ENCODE measurements around the gene PLAAT3.
"Not testable (repeated sequence)": the region's sequence is repeated elsewhere in the genome, so short reads cannot be mapped to it uniquely, and the experiment has no call there.

Gene PLAAT3

GRCh38 chr11:63614136-63614671, at the start of gene PLAAT3:
TSS of gene PLAAT3 (minus strand) at chr11:63614433. CDS start at chr11:63614014, 419 bp downstream.
- DNase-seq, result no peak

DNA sequence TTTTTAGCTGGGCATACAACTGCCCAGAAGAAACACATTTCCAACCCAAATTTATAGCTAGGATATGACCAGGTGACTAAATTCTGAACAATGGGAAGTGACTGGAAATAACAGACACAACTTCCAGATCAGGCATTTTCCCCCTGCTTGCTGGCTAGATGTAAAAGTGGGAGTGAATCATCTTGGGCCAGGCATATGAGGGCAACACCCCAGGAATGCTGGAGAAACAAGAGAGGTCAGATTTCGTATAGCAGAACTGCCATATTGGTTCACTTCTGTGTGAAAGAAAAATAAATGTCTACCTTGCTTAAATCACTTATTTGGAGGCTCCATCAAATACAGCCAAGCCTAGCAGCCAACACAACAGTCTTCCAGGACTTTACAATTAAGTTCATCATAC, 49.6 kb upstream of the PLAAT3 start:
- peak; percentile 76 for DNase-seq

DNA sequence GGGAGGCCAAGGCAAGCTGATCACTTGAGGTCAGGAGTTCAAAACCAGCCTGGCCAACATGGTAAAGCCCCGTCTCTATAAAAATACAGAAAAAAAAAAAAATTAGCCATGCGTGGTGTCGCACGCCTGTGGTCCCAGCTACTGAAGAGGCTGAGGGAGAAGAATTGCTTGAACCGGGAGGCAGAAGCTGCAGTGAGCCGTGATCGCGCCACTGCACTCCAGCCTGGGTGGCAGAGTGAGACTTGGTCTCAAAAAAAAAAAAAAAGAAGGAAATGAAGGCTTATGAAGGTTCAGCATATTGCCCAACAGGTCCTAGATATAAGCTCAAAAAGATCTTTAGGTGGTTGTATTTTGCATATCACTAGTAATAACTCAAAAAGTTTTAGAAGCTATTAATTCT, 46.7 kb upstream of the PLAAT3 start:
- no peak for DNase-seq

DNA sequence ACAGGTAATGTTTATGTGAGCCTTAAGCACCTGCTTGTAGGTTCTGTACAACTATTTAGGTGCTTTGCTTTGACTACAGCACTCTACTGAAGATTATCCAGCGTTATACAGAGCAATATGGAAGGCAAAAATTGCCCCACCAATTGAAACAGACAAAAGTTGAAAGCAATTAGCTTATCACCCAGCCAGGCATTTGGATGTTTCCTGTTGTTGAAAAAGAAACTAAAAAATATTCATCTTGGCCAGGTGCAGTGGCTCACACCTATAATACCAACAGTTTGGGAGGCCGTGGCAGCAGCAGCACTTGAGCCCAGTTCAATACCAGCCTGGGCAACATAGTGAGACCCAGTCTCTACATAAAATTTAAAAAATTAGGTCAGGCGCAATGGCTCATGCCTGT, 38.4 kb upstream of the PLAAT3 start:
- DNase-seq, result no peak

DNA sequence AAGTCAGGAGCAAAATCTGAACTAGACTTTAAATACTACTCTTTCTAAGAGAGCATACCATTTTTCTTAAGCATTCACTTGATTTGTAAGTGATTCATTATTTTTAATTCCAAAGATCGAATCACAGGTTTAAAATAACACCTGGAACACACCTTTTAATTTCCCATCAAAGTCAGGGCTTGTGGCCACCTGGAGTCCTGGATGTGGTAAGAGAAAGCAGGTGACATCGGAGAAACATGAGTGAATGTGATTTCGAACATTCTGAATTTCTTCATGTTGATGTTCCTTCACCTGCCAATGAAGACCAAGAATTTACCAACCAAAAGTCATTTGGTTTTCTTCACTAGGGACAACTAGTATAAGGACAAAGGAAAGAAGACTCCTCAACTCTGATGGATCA, 29.0 kb upstream of the PLAAT3 start:
- DNase-seq, result no peak

DNA sequence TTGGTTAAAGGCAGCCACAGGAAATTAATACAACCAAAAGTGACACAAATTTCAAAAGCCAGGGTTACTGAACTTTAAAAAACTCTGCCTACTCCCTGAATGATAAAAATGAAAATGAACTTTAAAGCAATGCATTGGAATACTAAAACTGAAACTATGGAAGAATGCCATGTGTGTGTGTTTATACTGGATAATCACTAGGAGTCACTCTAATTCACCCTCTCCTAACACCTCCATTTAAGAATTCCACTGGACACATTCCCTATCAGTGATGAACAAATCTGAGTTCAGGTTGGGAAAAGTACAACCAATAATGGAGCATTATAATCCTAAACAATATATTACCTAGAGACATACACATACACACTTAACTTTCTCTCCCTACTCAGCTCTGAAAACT, 27.5 kb upstream of the PLAAT3 start:
- peak; percentile 7 for DNase-seq

DNA sequence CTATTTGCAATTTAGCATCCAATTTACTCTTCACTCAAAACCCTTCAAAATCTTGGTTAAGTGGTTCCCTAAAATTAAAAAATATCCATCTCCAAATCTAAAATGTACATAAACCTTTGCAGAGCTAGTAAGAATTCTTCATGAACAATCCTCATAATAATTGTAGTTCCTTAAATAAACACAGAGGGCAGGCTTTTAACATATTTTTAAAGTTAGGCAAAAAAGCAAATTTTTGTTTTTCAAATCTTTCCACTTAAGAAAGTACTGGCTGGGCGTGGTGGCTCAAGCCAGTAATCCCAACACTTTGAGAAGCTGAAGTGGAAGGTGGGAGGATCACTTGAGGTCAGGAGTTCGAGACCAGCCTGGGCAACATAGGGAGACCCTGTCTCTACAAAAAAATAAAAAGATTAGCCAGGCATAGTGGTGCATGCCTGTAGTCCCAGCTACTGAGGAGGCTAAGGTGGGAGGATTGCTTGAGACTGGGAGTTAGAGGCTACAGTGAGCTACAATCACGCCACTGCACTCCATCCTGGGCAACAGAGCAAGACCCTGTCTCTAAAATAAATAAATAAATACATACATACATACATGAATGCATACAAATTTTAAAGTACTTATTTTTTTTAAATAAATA, 25.1 kb upstream of the PLAAT3 start:
- DNase-seq, result peak; percentile 18

DNA sequence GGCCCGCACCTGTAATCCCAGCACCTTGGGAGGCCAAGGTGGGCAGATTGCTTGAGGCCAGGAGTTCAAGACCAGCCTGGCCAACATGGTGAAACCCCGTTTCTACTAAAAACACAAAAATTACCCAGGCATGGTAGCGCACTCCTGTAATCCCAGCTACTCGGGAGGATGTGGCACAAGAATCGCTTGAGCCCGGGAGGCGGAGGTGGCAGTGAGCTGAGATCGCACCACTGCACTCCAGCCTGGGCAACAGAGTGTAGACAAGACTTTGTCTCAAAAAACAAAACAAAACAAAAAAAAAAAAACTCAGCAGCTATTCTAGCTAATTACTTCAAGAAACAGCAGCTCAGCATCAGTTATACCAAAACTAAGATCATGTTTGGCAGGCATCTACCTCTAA, 24.2 kb upstream of the PLAAT3 start:
- not testable (repeated sequence) for DNase-seq

DNA sequence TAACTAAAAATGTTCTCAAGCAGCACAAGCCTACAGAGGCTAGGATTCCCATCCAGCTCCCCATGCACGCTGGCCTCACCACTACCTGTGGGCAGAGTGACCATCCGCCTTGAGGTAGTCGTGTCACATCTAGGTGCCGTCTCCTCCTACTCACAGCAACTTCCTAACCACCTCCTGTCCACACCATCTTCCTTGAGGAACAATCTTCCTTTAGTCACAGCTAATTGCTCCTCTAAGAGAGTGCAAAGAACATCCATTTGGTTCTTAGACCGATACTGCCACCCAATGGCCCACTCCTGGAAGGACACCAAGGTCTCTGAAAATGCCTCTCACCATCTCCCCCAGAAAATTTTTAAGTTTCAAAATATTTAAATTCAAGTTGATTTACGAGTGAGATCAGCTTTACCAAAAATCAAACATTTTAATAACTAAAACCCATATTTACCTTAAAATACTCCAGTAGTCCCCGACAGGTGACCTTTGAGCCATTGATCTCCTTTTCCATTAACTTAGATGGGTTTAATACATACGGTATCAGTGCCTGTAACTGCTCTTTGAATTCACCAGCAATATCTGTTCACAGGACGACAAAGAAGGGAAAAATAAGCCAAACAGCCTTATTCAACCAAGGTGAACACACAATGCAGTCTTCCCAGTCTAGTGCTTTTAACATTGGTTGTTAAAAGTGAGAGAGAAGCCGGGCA, 21.7 kb upstream of the PLAAT3 start:
- DNase-seq, result peak; percentile 55

DNA sequence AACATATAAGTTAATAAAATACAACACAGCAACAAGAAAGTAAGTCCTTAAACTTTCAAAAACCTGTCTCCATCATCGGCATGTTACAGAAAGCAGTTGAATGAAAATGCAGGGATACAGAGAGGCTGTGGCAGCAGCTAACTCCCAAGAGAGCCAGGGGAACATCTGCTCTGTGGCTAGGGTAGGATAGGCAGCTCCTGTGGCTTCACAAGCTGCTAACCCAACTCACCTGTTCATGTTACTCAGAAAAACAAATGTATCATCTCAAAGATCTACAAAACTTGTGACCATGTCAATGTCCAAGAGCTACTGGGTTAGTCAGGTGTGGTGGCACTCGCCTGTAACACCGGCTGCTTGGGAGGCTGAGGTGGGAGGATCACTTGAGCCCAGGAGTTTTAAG, 15.2 kb upstream of the PLAAT3 start:
- no peak for DNase-seq

DNA sequence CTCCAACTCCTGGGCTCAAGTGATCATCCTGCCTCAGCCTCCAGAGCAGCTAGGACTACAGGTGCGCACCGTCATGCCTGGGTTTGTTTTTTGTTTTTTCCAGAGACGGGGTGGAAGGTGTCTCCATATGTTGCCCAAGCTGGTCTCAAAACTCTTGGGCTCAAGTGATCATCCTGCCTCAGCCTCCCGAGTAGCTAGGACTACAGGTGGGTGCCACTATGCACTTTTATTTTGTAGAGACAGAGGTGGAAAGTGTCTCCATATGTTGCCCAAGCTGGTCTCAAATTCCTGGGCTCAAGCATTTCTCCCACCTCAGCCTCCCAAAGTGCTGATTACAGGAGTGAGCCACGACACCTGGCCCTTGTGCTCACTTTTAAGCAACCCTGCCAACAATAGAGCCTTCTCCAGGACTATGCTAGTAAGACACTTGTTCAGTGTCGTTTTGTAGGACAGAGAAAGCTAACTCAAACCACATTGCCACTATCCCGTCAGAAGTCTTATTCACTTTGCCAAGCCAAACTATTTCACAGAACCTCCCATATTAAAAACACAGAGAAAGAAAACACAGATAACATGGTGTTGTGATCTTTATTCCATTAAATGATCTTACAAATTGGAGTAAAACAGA, 9.4 kb upstream of the PLAAT3 start:
- DNase-seq, result no peak

DNA sequence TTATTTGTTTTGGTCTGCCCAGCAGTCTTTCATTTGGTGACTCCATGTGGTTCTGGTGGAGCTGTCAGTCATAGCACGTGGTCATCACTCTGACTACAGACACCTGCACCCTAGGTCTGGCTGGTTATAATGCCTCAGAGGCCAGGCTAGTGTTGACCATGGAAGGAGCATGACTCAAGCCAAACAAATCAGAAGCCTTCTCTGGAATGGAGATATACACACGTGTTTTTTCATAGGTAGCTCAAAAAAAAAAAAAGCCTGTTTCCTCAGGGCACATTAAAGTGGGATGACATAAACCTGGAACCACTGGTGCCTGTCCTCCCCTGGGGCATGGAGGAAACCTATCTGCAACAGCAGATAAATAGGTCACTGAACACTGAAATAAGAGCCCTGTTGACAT, 8.1 kb upstream of the PLAAT3 start:
- no peak for DNase-seq

GRCh38 chr11:63621071-63621470, 6.8 kb upstream of the PLAAT3 start:
- no peak for DNase-seq

DNA sequence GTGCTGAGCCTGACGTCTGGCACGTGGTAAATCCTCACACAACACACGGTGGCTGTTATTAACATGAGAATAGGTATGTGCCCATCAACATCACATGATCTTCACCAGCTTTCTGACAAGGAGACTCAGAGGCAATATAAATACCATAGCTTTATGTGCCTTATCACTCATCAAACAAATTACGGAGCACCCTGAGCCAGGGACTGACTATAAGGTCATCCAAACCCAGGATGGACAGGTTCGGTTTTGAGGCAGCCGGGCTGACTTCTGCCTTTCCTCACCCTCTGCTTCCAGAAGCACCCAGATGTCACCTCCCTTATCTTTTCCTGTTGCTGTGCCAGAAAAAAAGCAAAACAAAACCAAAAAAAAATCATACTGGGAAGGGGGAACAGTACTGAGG, 5.7 kb upstream of the PLAAT3 start:
- no peak for DNase-seq

GRCh38 chr11:63617686-63618085, 3.5 kb upstream of the PLAAT3 start:
- not testable (repeated sequence) for DNase-seq

DNA sequence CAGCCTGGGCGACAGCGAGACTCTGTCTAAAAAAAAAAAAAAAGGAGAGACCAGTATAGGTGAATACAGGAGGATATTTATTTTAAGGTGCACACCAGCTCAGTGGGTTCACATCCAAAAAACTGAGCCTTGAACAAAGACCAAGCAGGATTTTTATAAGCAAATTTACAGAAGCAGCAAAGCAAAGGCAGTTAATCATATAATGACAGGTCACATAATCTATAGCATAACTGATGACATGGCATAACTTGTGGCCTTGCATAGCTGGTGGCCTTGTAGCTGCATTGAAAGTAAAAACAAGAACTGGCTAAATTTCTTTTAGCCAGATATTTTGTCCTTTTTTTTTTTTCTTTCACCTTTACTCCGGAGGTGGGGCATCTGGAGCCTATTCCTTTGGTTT, 2.7 kb upstream of the PLAAT3 start:
- DNase-seq, result no peak

- DNase-seq, result no peak
Measured at GRCh38 chr11:63613517-63614135, 607 bp downstream of the PLAAT3 start.

DNA sequence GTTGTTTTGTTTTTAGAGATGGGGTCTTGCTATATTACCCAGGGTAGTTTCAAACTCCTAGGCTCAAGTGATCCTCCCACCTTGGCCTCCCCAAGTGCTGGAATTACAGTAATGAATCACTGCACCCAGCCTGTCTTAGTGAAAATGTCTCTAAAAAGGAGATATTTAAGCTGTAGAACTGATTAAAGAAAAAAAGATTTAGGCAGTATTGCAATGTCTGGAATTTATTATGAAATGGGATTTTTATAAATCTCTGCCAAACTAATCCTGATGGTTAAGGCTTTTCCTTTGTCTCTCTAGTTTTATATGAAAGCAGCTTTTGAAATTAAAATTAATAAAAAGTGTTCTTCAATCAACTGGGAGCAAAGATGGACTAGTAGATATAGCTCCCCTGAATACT, 2.1 kb downstream of the PLAAT3 start:
- no peak for DNase-seq

DNA sequence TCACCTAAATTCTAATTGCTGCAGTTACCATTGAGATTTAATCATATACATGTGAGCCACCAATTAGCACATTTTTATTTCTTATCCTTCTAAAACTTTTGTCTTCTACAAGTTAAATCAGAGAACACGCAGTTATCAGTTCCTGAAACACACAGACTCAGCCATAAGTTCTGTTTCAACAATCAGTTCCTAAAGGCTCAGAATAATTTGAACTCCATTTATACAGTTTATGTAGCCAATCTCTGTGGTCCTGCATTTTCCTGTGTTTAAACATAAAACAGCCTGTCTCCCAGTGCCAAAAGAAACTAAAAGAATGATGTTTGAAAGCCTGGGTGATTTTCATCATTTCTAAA, 2.9 kb downstream of the PLAAT3 start:
- DNase-seq, result no peak

DNA sequence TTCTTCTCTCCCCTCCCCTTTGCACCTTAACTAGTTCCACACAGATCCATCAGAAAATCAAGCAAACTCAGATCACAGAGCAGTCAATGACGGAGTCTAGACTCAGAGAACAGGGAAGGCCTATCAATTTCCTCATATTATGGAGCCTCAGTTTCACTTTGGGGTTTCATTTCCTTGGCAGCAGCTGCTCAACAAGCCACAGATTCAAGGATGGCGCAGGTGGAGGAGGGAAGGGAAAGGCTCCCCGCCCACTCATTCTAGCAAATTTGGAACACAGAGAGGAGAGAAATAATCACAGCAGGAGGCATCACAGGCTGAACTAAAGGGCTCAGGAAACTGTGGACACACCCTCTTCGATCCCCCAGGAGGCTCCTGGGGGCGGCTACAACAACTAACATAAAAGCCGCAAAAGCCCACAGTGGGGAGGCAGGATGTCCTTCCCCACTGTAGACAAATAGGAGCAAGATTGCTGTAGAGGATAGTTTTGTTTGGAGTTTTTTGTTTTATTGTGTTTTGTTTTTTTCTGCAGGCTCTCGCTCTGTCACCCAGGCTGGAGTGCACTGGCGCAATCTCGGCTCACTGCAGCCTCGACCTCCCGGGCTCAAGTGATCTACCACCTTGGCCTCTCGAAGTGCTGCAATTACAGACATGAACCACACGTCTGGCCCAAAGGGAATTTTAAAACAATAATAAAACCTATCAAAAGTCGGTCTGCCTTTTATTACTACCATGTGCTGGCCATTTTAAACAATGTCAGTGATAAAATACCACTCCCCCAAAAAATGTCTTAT, 3.4 kb downstream of the PLAAT3 start:
- DNase-seq, result peak; percentile 17

DNA sequence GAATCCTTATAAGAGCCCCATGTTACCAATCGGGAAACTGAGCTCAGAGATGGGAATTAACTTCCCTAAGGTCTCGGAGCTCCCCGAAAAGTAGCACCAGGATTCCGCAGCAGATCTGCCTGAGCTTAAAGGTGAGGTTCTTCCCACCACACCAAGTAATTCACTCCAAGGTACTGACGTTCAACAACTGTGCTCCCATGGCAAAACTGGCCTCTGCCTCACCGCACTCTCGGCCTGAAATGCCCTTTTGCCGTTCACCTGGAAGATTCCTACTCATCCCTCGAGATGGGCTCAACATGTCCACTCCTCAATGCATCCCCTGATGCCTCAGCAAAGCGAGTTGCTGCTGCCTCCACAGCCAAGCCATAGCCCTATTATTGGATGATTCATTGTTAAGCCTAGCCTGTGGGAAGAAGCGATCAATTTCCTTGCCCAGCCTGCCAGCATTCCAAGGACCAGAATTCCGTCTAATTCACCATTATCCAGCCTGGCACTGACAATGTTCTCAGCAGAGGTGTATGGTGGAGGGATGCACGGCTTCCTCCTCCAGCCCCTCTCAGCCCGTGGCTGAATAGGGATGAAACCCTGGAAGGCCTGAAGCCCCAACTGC, 4.2 kb downstream of the PLAAT3 start:
- no peak for DNase-seq

- DNase-seq, result no peak
Measured at GRCh38 chr11:63609536-63609935, 4.7 kb downstream of the PLAAT3 start.

Measured in fibroblast of upper back skin (primary cell).